22Rv1 (cell line): ENCODE results near the gene SPN.
"Not testable (repeated sequence)": the region's sequence is repeated elsewhere in the genome, so short reads cannot be mapped to it uniquely, and the experiment has no call there.

Experiments used
- H3K27ac ChIP-seq: fragments of 450-650 bp; 2 replicates; pipeline ENCODE4 v1.5.1; 2017
- CTCF ChIP-seq: fragments of 450-650 bp; IDR thresholded peaks from 2 replicates; pipeline ENCODE4 v1.5.1; 2017; ENCODE audit warnings: mild to moderate bottlenecking
- ZFX ChIP-seq: fragments of 450-650 bp; IDR thresholded peaks from 2 replicates; pipeline ENCODE4 v1.6.1; 2017; ENCODE audit warnings: antibody characterized with exemption, borderline replicate concordance

SPN gene

DNA sequence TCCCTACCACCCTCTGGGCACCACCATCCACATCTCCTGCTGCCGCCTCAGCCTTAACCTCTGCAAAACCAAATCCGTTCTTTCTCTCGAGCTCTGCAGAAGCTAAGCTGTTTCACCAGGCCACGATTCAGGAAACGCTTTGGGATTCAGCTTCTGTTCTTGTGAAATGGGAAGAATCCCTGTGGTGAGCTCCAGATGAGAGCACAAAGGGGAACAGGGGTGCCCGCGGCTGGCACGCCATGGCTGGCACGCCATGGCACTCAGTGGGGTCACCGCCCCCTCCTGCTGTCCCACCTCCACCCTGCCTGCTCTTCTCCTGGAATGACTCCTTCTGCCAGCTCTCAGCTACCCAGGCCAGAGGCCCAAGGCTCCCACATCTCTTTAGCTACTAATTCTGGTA, 21.6 kb downstream of the SPN start:
- no peak overlapping the region for H3K27ac ChIP-seq
- TF ChIP-seq CTCF (no peak), ZFX (no peak)

GRCh38 chr16:29686740-29687332, 23.8 kb downstream of the SPN start:
- H3K27ac ChIP-seq: no peak overlapping the region

DNA sequence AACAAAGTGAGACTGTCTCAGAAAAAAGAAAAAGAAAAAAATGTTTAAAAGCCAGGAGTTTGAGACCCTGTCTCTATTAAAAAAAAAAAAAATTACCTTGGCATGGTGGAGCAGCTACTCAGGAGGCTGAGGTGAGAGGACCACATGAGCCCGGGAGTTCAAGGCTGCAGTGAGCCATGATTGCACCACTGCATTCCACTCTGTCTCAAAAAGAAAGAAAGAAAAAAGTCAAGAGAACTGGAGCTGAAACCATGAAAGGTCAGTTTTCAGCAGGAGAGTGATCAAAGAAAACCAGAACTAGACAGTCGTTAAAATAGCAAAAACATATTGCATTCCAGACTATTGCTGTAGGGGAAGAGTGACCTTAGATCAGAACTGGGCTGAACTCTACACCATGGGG, 24.7 kb downstream of the SPN start:
- H3K27ac ChIP-seq: no peak overlapping the region
- TF ChIP-seq ZFX: no peak
- no peak for TF ChIP-seq CTCF

More at GRCh38 chr16:29686740-29687332, 23.8 kb downstream of the SPN start:
- TF ChIP-seq ZFX: no peak
- TF ChIP-seq CTCF: no peak

DNA sequence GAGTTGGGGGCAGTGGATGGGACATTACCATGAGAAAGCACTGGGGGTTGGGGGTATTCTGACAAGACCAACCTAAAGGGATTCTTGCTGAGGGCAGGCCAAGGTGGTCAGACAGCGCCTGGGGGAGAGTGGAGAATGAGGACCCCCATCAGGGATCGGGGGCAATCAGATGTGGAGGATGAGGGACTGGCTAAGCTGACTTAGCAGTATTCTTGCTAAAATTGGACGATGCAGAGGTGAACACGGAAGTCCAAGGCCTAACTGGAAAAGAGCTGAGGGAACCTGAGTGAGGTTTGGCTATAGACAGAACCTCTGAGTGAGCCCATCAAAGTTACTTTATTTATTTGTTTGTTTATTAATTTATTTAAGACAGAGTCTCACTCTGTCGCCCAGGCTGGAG, 25.1 kb downstream of the SPN start:
- TF ChIP-seq CTCF (no peak), ZFX (no peak)
- no peak overlapping the region for H3K27ac ChIP-seq

GRCh38 chr16:29689490-29690351, 26.7 kb downstream of the SPN start:
- not testable (repeated sequence) for H3K27ac ChIP-seq

GRCh38 chr16:29692606-29693005, 29.6 kb downstream of the SPN start:
- not testable (repeated sequence) for H3K27ac ChIP-seq

- H3K27ac ChIP-seq: no peak overlapping the region
- no peak for TF ChIP-seq CTCF
- no peak for TF ChIP-seq ZFX
Measured at GRCh38 chr16:29694384-29695195, 31.5 kb downstream of the SPN start.

DNA sequence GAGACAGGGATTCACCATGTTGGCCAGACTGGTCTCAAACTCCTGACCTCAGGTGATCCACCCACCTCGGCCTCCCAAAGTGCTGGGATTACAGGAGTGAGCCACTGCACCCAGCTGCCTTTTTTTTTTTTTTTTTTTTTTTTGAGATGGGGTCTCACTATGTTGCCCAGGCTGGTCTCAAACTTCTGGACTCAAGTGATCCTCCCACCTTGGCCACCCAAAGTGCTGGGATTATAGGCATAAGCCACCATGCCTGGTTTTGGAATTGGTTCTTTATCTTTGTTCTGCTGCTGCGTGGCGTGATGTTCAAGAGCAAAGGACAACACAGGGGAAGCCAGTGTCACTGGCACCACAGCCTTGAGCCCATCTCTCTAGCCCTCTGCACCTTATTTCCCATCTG, 32.6 kb downstream of the SPN start:
- not testable (repeated sequence) for H3K27ac ChIP-seq
